ENCODE results near the gene TMEM86A.

GRCh38 chr11:18743900-18744514, 45.4 kb downstream of the TMEM86A start:
- TF ChIP-seq CTCF (IDR thresholded peaks at IDR 0.05), result no peak
- TF ChIP-seq POLR2A (IDR thresholded peaks at IDR 0.05), result no peak

Data from heart left ventricle (tissue), 13 donors.